ENCODE data around the gene CCND2.

Gene CCND2

DNA sequence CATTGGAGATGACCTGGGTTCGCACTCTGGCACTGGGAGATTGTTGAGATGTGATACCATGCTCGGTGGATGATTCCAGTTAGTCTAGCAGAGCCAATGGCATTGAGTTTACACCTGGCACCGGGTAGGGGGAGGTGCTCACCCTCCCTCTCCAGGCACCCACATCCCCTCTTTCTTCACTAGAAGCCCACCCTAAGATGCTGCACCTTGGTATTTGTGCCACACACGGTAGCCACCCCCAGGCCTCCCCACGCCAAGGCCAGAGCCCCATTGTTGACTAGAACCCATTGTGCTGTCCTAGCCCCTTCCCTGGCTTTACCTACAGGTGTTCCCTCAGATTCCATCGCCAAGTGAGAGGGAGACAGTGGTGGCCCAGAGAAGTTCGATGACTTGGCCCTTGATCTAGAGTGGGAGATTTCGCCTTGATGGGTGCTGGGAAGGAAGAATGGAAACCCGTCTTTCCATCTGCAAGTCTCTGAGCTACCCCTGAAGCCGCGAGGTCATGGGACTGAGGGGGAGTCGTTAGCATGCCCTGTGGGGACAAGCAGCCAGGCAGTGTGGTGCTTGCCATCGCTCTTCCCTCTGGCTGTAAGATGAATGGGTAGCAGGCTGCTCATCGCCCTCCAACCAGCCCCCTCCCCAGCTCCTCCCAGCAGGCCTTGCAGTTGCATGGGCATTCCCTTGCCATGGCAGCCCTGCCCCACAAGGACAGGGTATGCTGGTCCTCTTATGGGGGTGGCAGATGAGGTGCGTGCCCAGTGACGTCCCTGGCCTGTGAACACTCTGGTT, 8.7 kb downstream of the CCND2 start:
- no peak for FAIRE-seq
- no peak for TF ChIP-seq CTCF (IDR thresholded peaks at IDR 0.05; ENCODE audit: insufficient read depth, missing control alignments)
- no peak for DNase-seq (ENCODE audit: insufficient read length, low spot score)

DNA sequence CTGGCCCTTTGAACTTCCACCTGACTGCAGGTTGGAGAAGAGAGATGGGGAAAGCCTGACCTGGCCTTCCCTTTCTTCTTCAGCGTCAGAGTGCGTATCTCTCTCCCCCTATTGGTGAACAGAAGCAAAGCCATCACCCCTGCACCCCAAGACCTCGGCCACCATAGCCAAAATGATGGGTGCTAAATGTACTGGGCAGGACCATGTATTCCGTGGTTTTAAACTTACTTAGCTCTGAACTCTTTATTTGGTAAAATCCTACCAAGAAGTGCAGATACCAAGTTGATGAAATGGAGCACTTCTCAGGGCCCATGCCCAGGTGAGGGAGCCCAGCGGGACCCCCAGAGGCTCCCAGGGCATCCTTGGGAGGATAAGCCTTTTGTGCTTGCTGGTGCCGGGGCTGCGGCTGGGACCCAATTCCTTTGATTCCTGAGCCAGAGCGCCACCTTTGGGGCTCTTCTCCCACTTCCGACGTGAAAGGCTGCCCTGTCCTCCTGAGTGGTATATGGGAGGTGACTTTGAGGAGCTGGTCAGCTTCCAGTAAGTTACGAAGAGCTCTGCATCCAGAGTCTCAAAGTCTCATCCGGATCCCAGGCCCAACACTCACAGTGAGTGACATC, 9.4 kb downstream of the CCND2 start:
- FAIRE-seq (no peak), DNase-seq (ENCODE audit: insufficient read length, low spot score) (no peak)
- TF ChIP-seq CTCF (IDR thresholded peaks at IDR 0.05; ENCODE audit: insufficient read depth, missing control alignments), result no peak

- FAIRE-seq, result no peak
- no peak for DNase-seq (ENCODE audit: insufficient read length, low spot score)
- TF ChIP-seq CTCF (IDR thresholded peaks at IDR 0.05; ENCODE audit: insufficient read depth, missing control alignments), result no peak
These were observed 10.1 kb downstream of the CCND2 start for GRCh38 chr12:4283512-4284255.

DNA sequence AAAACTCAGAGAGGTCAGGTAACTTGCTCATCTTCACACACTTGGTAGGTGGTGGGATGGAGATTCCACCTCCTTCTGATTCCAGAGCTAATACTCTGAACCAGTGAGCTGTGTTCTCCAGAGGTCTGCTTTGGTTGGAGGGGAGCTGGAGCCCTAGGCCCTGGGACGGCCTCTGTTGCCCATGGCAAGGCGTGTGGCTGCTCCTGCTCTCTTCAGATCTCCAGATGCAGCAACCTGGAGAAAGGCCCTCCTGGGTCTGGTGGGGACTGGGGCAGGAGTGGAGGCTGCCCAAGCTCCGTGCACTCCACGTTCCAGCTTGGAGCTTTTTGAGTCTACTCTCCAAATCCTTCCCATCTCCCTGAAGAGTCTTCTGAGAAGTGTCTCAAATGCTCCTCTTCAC, 10.7 kb downstream of the CCND2 start:
- FAIRE-seq (no peak), DNase-seq (ENCODE audit: insufficient read length, low spot score) (no peak)
- TF ChIP-seq CTCF (IDR thresholded peaks at IDR 0.05; ENCODE audit: insufficient read depth, missing control alignments), result no peak

DNA sequence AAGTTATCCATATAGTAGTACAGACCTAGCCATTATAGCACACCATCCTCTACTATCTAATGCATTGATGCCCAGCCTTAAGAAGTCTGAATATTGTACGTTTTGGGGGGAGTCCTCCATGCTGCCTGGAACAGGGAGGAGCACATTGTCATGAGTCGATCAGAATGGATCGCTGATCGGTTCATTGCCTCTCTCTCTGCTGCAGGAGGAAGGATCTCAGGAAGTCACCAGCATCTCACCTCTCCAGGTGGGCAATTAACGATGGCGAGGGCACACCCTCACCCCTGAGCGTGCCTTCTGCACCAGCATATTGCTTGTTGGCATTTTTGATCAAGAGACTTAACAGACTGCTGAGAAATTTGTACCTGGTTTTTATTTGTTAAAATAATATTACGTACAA, 11.5 kb downstream of the CCND2 start:
- no peak for FAIRE-seq
- TF ChIP-seq CTCF (IDR thresholded peaks at IDR 0.05; ENCODE audit: insufficient read depth, missing control alignments), result no peak
- no peak for DNase-seq (ENCODE audit: insufficient read length, low spot score)

DNA sequence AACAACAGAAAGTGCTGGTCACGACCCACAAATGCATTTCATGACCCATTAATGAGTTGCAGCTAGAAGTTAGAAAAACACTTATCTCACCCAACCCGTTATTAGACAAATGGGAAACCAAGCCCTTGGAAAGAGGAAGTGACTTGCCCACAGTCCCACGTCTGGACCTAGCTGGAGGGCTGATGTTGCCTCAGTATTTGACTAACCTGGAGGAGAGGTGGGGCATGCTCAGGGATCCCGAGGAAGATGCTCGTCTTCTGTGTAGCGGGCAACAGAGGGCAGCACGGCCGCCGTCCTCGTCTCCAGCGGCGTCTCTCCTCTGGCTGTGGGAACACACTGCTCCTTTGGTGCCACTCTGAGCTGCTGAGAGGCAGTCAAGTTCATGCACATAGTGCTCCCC, 12.7 kb downstream of the CCND2 start:
- no peak for DNase-seq (ENCODE audit: insufficient read length, low spot score)
- no peak for FAIRE-seq
- TF ChIP-seq CTCF (IDR thresholded peaks at IDR 0.05; ENCODE audit: insufficient read depth, missing control alignments), result no peak
